Stimulated activated effector memory CD8-positive, alpha-beta T cell treated with anti-CD3 and anti-CD28 coated beads, Interleukin-12 subunit alpha, Interleukin-12 subunit beta, amount 100 ng/mL, for 72 hours (primary cell): ENCODE measurements around the gene MYOG.
A peak's percentile ranks its signal among the peaks of the same experiment; 100 is the strongest.

Experiments used
- ATAC-seq: fragments of 150-1000 bp; cut with Tn5 transposase; 2 replicates; pipeline ENCODE4 v1.10.0; 2021
- DNase-seq, 2 donors: peaks; one replicate each; pipeline ENCODE4 v3.0.0; 2021 to 2022; ENCODE audit warnings: low spot score in 2 of 2
- H3K27ac Mint-ChIP-seq: one replicate; pipeline ENCODE4 v1.8.0; 2022; ENCODE audit warnings: mild to moderate bottlenecking, mixed read lengths
- H3K36me3 Mint-ChIP-seq: one replicate; pipeline ENCODE4 v1.8.0; 2022; ENCODE audit warnings: mild to moderate bottlenecking, mixed read lengths
- H3K4me1 Mint-ChIP-seq: one replicate; pipeline ENCODE4 v1.8.0; 2022; ENCODE audit warnings: mixed read lengths
- H3K4me3 Mint-ChIP-seq: one replicate; pipeline ENCODE4 v1.8.0; 2022; ENCODE audit warnings: mild to moderate bottlenecking, mixed read lengths
- H3K9me3 Mint-ChIP-seq: one replicate; pipeline ENCODE4 v1.8.0; 2022; ENCODE audit warnings: mixed read lengths

The MYOG gene

DNA sequence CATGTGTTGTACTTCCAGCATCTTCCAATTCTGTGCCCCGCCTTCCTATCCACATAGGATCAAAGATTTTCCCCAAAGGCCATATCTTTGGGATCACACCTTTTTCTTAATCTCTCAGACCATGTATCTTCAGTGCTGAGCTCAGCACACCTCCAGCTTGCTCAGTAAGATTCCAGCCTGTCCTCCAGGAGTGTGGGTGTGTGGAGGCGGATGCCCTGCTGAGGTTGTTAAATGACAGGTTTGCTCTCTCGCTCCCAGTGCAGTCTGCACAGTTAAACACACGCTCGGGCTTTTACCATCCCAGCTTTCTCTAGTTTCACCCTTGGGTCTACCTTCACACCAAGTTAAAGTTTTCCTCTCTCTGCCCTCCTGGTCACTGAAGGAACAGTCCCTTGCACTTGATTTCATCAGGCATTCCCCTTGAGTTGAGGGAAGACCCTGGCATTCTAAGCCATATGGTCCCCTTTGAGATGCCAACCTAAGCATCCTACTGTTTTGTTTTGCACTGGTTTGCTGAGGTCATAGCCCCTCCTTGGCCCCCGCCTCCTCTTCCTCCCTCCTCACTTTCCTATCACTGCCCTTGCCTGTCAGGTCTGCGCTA, 13.7 kb downstream of the MYOG start:
- H3K9me3 Mint-ChIP-seq, result no peaks in the 10 kb centered on the region
- no peak overlapping the region for H3K27ac Mint-ChIP-seq
- peaks cover 29% of the 10 kb centered on the region for H3K36me3 Mint-ChIP-seq
- no peak overlapping the region for H3K4me3 Mint-ChIP-seq
- DNase-seq, result no peak
- ATAC-seq, result no peak
- H3K4me1 Mint-ChIP-seq, result peaks cover 7% of the 10 kb centered on the region

GRCh38 chr1:203069030-203069747, 16.6 kb downstream of the MYOG start:
- Mint-ChIP-seq H3K36me3 (peaks cover 29% of the 10 kb centered on the region), H3K4me1 (no peaks in the 10 kb centered on the region), H3K27ac (no peak overlapping the region), H3K9me3 (no peaks in the 10 kb centered on the region), H3K4me3 (no peak overlapping the region)
- no peak for ATAC-seq
- DNase-seq, result no peak

GRCh38 chr1:203066965-203067364, 18.8 kb downstream of the MYOG start:
- Mint-ChIP-seq H3K36me3 (peaks cover 14% of the 10 kb centered on the region), H3K27ac (no peak overlapping the region), H3K4me3 (no peak overlapping the region), H3K4me1 (no peaks in the 10 kb centered on the region), H3K9me3 (no peaks in the 10 kb centered on the region)
- ATAC-seq (no peak), DNase-seq (no peak)

- no peaks in the 10 kb centered on the region for H3K9me3 Mint-ChIP-seq
- H3K27ac Mint-ChIP-seq, result no peak overlapping the region
These were observed 19.8 kb downstream of the MYOG start for GRCh38 chr1:203065986-203066385.

DNA sequence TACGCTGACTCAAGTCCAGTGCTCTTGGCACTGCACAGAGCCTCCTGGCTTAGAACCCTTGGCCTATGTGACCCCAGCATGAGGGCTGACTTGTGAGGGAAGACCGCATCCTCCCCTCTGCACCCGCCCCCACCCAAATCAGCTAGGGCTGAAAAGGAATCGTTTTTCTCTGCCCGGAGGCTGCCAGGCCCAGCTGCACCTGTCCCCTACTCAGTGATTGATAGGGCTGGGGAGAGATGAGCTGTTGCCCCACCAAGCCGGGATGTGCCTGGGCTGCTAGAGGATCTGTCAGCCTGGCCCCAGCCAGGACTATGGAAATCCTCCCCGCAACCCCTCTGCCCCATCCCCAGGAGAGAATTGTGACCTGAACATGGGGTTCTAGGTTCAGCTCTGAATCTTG, 20.6 kb downstream of the MYOG start:
- Mint-ChIP-seq H3K4me3 (no peak overlapping the region), H3K27ac (no peak overlapping the region), H3K36me3 (peaks cover 20% of the 10 kb centered on the region), H3K4me1 (no peaks in the 10 kb centered on the region), H3K9me3 (no peaks in the 10 kb centered on the region)
- ATAC-seq (no peak), DNase-seq (no peak)

More at GRCh38 chr1:203065986-203066385, 19.8 kb downstream of the MYOG start:
- peaks cover 16% of the 10 kb centered on the region for H3K36me3 Mint-ChIP-seq
- DNase-seq (no peak), ATAC-seq (no peak)
- no peak overlapping the region for H3K4me3 Mint-ChIP-seq
- no peaks in the 10 kb centered on the region for H3K4me1 Mint-ChIP-seq

DNA sequence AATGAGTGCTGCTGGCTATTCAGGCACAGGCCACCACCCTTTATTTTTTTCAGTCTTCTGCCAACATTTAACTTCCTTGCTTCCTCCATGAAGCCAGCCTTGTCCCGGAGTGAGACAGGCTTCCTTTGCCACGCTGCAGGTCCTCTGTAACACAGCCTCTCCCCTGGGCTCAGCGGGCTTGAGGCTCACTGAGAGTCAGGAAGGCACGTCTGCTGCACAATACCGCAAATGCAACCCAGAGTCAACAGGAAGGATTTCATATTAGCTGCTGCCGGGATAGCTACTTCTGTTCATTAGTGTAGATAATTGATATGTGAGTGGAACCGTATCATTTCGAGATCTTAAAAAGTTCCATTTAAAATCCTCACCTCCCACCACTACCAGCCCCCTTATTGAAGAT, 22.5 kb downstream of the MYOG start:
- no peak overlapping the region for H3K4me3 Mint-ChIP-seq
- H3K4me1 Mint-ChIP-seq, result no peaks in the 10 kb centered on the region
- peaks cover 21% of the 10 kb centered on the region for H3K36me3 Mint-ChIP-seq
- no peak for DNase-seq
- ATAC-seq, result no peak
- H3K9me3 Mint-ChIP-seq, result no peaks in the 10 kb centered on the region
- H3K27ac Mint-ChIP-seq, result no peak overlapping the region

- H3K4me1 Mint-ChIP-seq, result no peaks in the 10 kb centered on the region
- no peaks in the 10 kb centered on the region for H3K9me3 Mint-ChIP-seq
- no peak overlapping the region for H3K4me3 Mint-ChIP-seq
- ATAC-seq (no peak), DNase-seq (no peak)
- H3K27ac Mint-ChIP-seq, result no peak overlapping the region
- peaks cover 31% of the 10 kb centered on the region for H3K36me3 Mint-ChIP-seq
These were observed 25.7 kb downstream of the MYOG start for GRCh38 chr1:203060115-203060514.

DNA sequence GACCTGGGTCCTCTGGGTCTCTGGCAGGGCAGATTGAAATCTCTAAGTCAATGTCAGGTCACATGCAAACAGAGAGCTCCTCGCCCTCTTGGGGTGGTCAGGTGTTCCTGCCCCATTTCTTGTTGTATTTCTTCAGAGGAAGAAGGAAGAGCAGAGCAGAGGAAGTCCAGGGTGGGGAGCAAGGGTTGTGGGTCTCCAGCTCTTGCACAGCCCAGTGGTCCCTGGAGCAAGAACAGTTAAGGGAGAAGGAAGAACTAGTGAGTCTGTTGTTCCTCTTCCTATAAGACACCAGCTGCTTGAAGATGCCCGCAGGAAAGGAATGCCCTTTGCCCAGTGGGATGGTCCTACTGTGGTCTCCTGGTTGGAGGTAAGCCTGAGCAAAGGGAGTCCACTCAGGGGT, 26.3 kb downstream of the MYOG start:
- Mint-ChIP-seq H3K36me3 (peaks cover 35% of the 10 kb centered on the region), H3K9me3 (no peaks in the 10 kb centered on the region), H3K4me3 (no peak overlapping the region), H3K4me1 (no peaks in the 10 kb centered on the region), H3K27ac (no peak overlapping the region)
- no peak for ATAC-seq
- DNase-seq, result no peak

GRCh38 chr1:203058676-203058935, 27.2 kb downstream of the MYOG start:
- Mint-ChIP-seq H3K4me1 (no peaks in the 10 kb centered on the region), H3K36me3 (peaks cover 37% of the 10 kb centered on the region), H3K9me3 (no peaks in the 10 kb centered on the region), H3K4me3 (no peak overlapping the region), H3K27ac (no peak overlapping the region)
- DNase-seq, result no peak
- no peak for ATAC-seq

DNA sequence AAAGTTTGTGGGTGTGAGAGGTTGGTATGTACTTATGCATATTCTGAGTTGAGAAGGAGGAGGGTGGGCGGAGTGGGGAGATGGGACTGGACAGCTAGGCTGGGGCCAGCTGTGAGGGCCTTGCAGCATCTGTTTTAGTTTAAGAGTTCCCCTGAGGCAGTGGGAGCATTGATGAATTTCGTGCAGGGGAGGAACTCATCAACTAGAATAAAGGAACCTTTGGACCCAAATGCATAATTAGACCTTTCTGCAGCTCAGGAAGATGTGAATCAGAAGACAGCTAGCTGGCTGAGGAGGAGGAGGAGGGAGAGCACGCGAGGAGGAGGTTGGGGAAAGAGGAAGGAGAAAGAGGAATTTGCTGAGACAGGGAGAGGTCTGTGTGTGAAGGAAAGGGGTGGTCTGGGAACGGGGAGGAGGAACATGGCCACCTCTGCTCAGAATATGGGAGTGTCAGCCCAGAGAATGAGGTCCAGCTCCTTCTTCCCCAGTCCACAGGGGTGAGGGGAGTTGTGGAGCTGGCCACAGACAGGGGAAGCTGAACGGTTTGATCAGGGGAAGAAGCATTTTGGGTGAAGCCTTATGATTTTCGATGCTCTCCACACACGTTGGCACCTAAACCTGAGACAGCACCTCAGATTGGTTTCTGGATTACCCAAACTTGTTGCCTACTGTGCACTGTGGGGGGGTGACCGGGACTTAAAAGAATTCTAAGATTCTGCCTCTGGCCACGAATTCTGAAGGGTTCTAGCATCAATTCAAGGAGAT, 27.7 kb downstream of the MYOG start:
- peak overlapping the region; percentile 8 for H3K27ac Mint-ChIP-seq
- H3K4me1 Mint-ChIP-seq, result no peaks in the 10 kb centered on the region
- H3K36me3 Mint-ChIP-seq, result peaks cover 37% of the 10 kb centered on the region
- DNase-seq (no peak), ATAC-seq (no peak)
- no peaks in the 10 kb centered on the region for H3K9me3 Mint-ChIP-seq
- no peak overlapping the region for H3K4me3 Mint-ChIP-seq

GRCh38 chr1:203056516-203056915, 29.3 kb downstream of the MYOG start:
- Mint-ChIP-seq H3K27ac (no peak overlapping the region), H3K9me3 (no peaks in the 10 kb centered on the region), H3K4me3 (no peak overlapping the region), H3K4me1 (no peaks in the 10 kb centered on the region), H3K36me3 (peaks cover 37% of the 10 kb centered on the region)
- no peak for DNase-seq
- no peak for ATAC-seq

DNA sequence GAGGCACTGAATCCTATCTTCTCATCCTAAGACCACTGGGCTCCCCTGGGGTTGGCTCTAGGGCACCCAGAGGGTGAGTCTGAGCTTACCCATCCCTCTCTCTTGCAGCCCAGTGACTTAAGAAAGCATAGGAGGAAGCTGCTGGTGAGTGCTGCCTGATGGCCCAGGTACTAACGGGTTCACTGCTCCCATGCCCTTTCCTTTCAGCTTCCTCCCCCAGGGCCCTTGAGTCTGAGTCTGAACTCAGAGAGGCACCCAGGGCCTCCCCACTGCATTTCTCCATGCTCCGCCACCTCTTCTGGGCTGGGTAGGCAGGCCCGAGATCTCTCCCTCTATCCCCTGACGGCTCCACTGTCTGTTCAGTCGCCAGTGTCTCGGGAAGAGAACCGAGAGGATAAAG, 29.8 kb downstream of the MYOG start:
- Mint-ChIP-seq H3K4me3 (no peak overlapping the region), H3K9me3 (no peaks in the 10 kb centered on the region), H3K27ac (no peak overlapping the region), H3K36me3 (peaks cover 35% of the 10 kb centered on the region), H3K4me1 (no peaks in the 10 kb centered on the region)
- no peak for ATAC-seq
- no peak for DNase-seq

GRCh38 chr1:203055161-203055799, 30.5 kb downstream of the MYOG start:
- no peak for DNase-seq
- H3K4me1 Mint-ChIP-seq, result no peaks in the 10 kb centered on the region
- no peaks in the 10 kb centered on the region for H3K9me3 Mint-ChIP-seq
- ATAC-seq, result no peak
- H3K4me3 Mint-ChIP-seq, result no peak overlapping the region
- peaks cover 30% of the 10 kb centered on the region for H3K36me3 Mint-ChIP-seq
- H3K27ac Mint-ChIP-seq, result no peak overlapping the region

- no peak for ATAC-seq
- Mint-ChIP-seq H3K4me3 (no peak overlapping the region), H3K9me3 (no peaks in the 10 kb centered on the region), H3K4me1 (no peaks in the 10 kb centered on the region), H3K27ac (no peak overlapping the region), H3K36me3 (peaks cover 30% of the 10 kb centered on the region)
- no peak for DNase-seq
These were observed 31.2 kb downstream of the MYOG start for GRCh38 chr1:203054642-203055041.

GRCh38 chr1:203054184-203054583, 31.6 kb downstream of the MYOG start:
- ATAC-seq (no peak), DNase-seq (no peak)
- Mint-ChIP-seq H3K9me3 (no peaks in the 10 kb centered on the region), H3K36me3 (peaks cover 30% of the 10 kb centered on the region), H3K27ac (no peak overlapping the region), H3K4me3 (no peak overlapping the region), H3K4me1 (no peaks in the 10 kb centered on the region)

GRCh38 chr1:203052601-203053000, 33.2 kb downstream of the MYOG start:
- Mint-ChIP-seq H3K36me3 (peaks cover 25% of the 10 kb centered on the region), H3K4me3 (no peak overlapping the region), H3K27ac (no peak overlapping the region), H3K4me1 (no peaks in the 10 kb centered on the region), H3K9me3 (no peaks in the 10 kb centered on the region)
- DNase-seq, result no peak
- ATAC-seq, result no peak
